SK-N-MC (cell line): ENCODE data around the gene IREB2.

Source experiments
- DNase-seq: peaks from one replicate; pipeline ENCODE4 v3.0.0-alpha.2; 2011; ENCODE audit warnings: low read depth, low spot score
- H3K27ac ChIP-seq: fragments of 200-600 bp; sonication (generic); 2 replicates; pipeline ENCODE4 v1.5.1; 2016; ENCODE audit warnings: mixed run types
- H3K36me3 ChIP-seq: fragments of 200-600 bp; sonication (generic); 2 replicates; pipeline ENCODE4 v1.6.1; 2017; ENCODE audit warnings: antibody characterized with exemption, low read length, mixed read lengths; ENCODE audit not compliant: insufficient read depth
- H3K4me3 ChIP-seq: fragments of 200-600 bp; sonication (generic); 2 replicates; pipeline ENCODE4 v1.5.1; 2016
- H3K9ac ChIP-seq: fragments of 200-600 bp; sonication (generic); 2 replicates; pipeline ENCODE4 v1.8.0; 2017; ENCODE audit warnings: mixed run types, mixed read lengths; ENCODE audit not compliant: insufficient read length
- H3K9me3 ChIP-seq: fragments of 200-600 bp; sonication (generic); 2 replicates; pipeline ENCODE4 v1.6.1; 2017; ENCODE audit warnings: low read depth, mild to moderate bottlenecking, antibody characterized with exemption, low read length, moderate library complexity, mixed read lengths
- EZH2 ChIP-seq: fragments of 200-600 bp; sonication (generic); IDR thresholded peaks from one replicate; pipeline ENCODE4 v1.6.1; 2017; ENCODE audit warnings: antibody characterized with exemption
- FOXP2 ChIP-seq: optimal IDR thresholded peaks from 2 replicates; pipeline ENCODE3; 2011; ENCODE audit warnings: mild to moderate bottlenecking, moderate library complexity; ENCODE audit not compliant: insufficient read depth; ENCODE audit errors: extremely low read length, control extremely low read depth
- POLR2AphosphoS5 ChIP-seq: IDR thresholded peaks from 2 replicates; pipeline ENCODE4 v1.6.1; 2012; ENCODE audit warnings: mild to moderate bottlenecking, low read depth, low read length, borderline replicate concordance

Gene IREB2

GRCh38 chr15:78550194-78550593 lies 112.2 kb downstream of the IREB2 start:
- Histone ChIP-seq H3K9me3 (no peaks in the 10 kb centered on the region), H3K9ac (no peak overlapping the region), H3K36me3 (peaks cover 56% of the 10 kb centered on the region), H3K27ac (no peak overlapping the region), H3K4me3 (no peak overlapping the region)
- DNase-seq, result no peak
- TF ChIP-seq POLR2AphosphoS5 (no peak), EZH2 (no peak), FOXP2 (no peak)

- TF ChIP-seq FOXP2 (no peak), POLR2AphosphoS5 (no peak), EZH2 (no peak)
- Histone ChIP-seq H3K9me3 (no peaks in the 10 kb centered on the region), H3K9ac (no peak overlapping the region), H3K27ac (no peak overlapping the region), H3K36me3 (peaks cover 50% of the 10 kb centered on the region), H3K4me3 (no peak overlapping the region)
- DNase-seq, result no peak
Observed at GRCh38 chr15:78550815-78551214, 112.8 kb downstream of the IREB2 start.
